Panc1 (cell line): ENCODE results near the gene DDC. TPM values are rescaled to one million over a fixed set of nuclear protein-coding genes. Genes with fewer than 3 reads are reported as not detected.

Experiments used
- ATAC-seq: fragments of 200-7000 bp; cut with Tn5 transposase; 2 replicates; pipeline ENCODE4 v1.9.1; 2020; ENCODE audit warnings: mild to moderate bottlenecking, moderate library complexity
- BruUV-seq: library from RNA; stranded (reverse); fragments of 400-500 nt; replicated peaks from 2 replicates; lab custom pipeline; 2021; lab: Mats Ljungman, UMichigan
- CTCF ChIA-PET: fragments of 300-600 bp; sonication (Branson Sonifier 250); formaldehyde crosslinking; loops from one replicate; lab custom pipeline; 2022; ENCODE audit warnings: antibody characterized with exemption; lab: Charles Lee
- POLR2A ChIA-PET: fragments of 300-600 bp; sonication (Branson Sonifier 250); formaldehyde crosslinking; loops from one replicate; lab custom pipeline; 2022; ENCODE audit warnings: antibody characterized with exemption; lab: Charles Lee
- DNase-seq: peaks from one replicate; pipeline ENCODE4 v3.0.0-alpha.2; 2010; ENCODE audit warnings: low read depth, low spot score
- H3K27ac ChIP-seq: 2 replicates; pipeline ENCODE4 v1.5.1; 2011; ENCODE audit warnings: mild to moderate bottlenecking, low read length, inconsistent platforms
- H3K27me3 ChIP-seq: fragments of 200-500 bp; sonication (Bioruptor generic); 2 replicates; pipeline ENCODE4 v1.6.0; 2014; ENCODE audit warnings: low read length, inconsistent platforms; ENCODE audit not compliant: control insufficient read depth, insufficient read depth
- H3K36me3 ChIP-seq: fragments of 200-500 bp; sonication (Bioruptor generic); 2 replicates; pipeline ENCODE4 v1.5.1; 2014; ENCODE audit warnings: inconsistent platforms, mild to moderate bottlenecking, low read length, moderate library complexity; ENCODE audit not compliant: control insufficient read depth, insufficient read depth
- H3K4me1 ChIP-seq: 2 replicates; pipeline ENCODE4 v1.5.1; 2011; ENCODE audit warnings: inconsistent platforms, mild to moderate bottlenecking, low read length, moderate library complexity; ENCODE audit not compliant: control insufficient read depth, insufficient read depth
- H3K4me3 ChIP-seq, 2 experiments: 2 replicates each; pipeline ENCODE4 v1.5.1; 2011 to 2012; ENCODE audit warnings: low read depth in 2 of 2, low read length in 2 of 2, mild to moderate bottlenecking in 2 of 2, inconsistent platforms in 1 of 2, moderate library complexity in 1 of 2
- H3K9me3 ChIP-seq: fragments of 200-500 bp; sonication (Bioruptor generic); 2 replicates; pipeline ENCODE4 v1.5.1; 2014; ENCODE audit warnings: low read depth, mild to moderate bottlenecking, inconsistent platforms, low read length, moderate library complexity; ENCODE audit not compliant: control insufficient read depth, insufficient read depth
- POLR2AphosphoS5 ChIP-seq: IDR thresholded peaks from 2 replicates; pipeline ENCODE4 v1.6.1; 2012; ENCODE audit warnings: mild to moderate bottlenecking, low read depth, low read length, moderate library complexity
- SIN3A ChIP-seq: IDR thresholded peaks from 2 replicates; pipeline ENCODE4 v1.6.1; 2012; ENCODE audit warnings: low read depth, mild to moderate bottlenecking, low read length, moderate library complexity, borderline replicate concordance; ENCODE audit not compliant: insufficient read depth
- TCF7L2 ChIP-seq: IDR thresholded peaks from 2 replicates; pipeline ENCODE4 v1.6.1; 2011; ENCODE audit warnings: mild to moderate bottlenecking, low read depth, low read length, inconsistent platforms
- in situ Hi-C: cut with HindIII; loops from 2 replicates; pipeline ENCODE4 v1.10.0; 2016; ENCODE audit warnings: low sequenced_read_pairs, low pct_unique_long_range_greater_than_20kb
- intact Hi-C: fragments of 100-400 bp; cut with micrococcal nuclease; formaldehyde crosslinking; loops from one replicate; pipeline ENCODE4 v1.10.0; 2022; ENCODE audit not compliant: unreplicated experiment
- total RNA-seq: library from RNA; stranded (reverse); gene quantifications from one replicate; pipeline ENCODE4 v1.2.1, GENCODE V29; 2021; ENCODE audit not compliant: unreplicated experiment
- TF ChIP-seq, protein P1 (sequence below): fragments of 450-650 bp; IDR thresholded peaks from 2 replicates; pipeline ENCODE4 v1.5.1; 2017; ENCODE audit warnings: mild to moderate bottlenecking
- TF ChIP-seq, protein P2 (sequence below), 2 experiments: IDR thresholded peaks; 2 replicates each; pipeline ENCODE4 v1.6.1; 2011 to 2012; ENCODE audit warnings: low read depth in 2 of 2, control low read depth in 1 of 2, low read length in 1 of 2, mild to moderate bottlenecking in 1 of 2, moderate library complexity in 1 of 2; ENCODE audit not compliant: insufficient read depth in 1 of 2

Gene DDC
- total RNA-seq, 1 experiment from 2014 or later: not detected

DNA sequence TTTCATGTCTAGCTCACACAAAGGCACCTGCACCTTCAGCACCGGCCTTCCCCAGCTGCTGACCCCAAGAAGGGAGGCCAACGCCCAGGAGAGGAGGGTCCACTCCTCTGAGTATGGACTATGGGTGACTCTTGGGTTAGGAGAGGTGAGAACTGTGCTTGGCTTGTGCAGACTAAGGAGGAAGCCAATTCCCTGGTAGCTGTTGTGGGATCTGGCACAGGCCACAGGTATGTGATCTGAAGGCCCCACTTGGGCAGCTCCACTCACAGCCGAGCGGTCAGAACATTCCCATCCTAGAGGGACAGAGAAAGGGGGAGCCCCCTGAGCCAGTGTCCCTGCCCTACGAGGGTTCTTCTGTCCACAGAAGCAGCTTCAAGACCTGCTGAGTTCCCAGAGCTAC lies 62.3 kb downstream of the DDC start:
- in situ Hi-C loops: no loop called here
- ChIA-PET CTCF (no interaction called here), POLR2A (no interaction called here)
- no peaks in the 10 kb centered on the region for H3K36me3 ChIP-seq
- ATAC-seq: no peak; the same call in 1 of the 2 replicates
- H3K9me3 ChIP-seq: no peaks in the 10 kb centered on the region
- intact Hi-C loops: no loop called here
- DNase-seq: no peak
- H3K4me3 ChIP-seq: no peak overlapping the region
- TF ChIP-seq, protein P1, sequence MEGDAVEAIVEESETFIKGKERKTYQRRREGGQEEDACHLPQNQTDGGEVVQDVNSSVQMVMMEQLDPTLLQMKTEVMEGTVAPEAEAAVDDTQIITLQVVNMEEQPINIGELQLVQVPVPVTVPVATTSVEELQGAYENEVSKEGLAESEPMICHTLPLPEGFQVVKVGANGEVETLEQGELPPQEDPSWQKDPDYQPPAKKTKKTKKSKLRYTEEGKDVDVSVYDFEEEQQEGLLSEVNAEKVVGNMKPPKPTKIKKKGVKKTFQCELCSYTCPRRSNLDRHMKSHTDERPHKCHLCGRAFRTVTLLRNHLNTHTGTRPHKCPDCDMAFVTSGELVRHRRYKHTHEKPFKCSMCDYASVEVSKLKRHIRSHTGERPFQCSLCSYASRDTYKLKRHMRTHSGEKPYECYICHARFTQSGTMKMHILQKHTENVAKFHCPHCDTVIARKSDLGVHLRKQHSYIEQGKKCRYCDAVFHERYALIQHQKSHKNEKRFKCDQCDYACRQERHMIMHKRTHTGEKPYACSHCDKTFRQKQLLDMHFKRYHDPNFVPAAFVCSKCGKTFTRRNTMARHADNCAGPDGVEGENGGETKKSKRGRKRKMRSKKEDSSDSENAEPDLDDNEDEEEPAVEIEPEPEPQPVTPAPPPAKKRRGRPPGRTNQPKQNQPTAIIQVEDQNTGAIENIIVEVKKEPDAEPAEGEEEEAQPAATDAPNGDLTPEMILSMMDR: no peak
- TF ChIP-seq POLR2AphosphoS5 (no peak), SIN3A (no peak), TCF7L2 (no peak)
- TF ChIP-seq, protein P2, sequence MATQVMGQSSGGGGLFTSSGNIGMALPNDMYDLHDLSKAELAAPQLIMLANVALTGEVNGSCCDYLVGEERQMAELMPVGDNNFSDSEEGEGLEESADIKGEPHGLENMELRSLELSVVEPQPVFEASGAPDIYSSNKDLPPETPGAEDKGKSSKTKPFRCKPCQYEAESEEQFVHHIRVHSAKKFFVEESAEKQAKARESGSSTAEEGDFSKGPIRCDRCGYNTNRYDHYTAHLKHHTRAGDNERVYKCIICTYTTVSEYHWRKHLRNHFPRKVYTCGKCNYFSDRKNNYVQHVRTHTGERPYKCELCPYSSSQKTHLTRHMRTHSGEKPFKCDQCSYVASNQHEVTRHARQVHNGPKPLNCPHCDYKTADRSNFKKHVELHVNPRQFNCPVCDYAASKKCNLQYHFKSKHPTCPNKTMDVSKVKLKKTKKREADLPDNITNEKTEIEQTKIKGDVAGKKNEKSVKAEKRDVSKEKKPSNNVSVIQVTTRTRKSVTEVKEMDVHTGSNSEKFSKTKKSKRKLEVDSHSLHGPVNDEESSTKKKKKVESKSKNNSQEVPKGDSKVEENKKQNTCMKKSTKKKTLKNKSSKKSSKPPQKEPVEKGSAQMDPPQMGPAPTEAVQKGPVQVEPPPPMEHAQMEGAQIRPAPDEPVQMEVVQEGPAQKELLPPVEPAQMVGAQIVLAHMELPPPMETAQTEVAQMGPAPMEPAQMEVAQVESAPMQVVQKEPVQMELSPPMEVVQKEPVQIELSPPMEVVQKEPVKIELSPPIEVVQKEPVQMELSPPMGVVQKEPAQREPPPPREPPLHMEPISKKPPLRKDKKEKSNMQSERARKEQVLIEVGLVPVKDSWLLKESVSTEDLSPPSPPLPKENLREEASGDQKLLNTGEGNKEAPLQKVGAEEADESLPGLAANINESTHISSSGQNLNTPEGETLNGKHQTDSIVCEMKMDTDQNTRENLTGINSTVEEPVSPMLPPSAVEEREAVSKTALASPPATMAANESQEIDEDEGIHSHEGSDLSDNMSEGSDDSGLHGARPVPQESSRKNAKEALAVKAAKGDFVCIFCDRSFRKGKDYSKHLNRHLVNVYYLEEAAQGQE (IDR thresholded peaks at IDR 0.05; ENCODE audit: insufficient read depth in 1 of 2, low read depth in 2 of 2, low read length in 1 of 2): no peak
- H3K27ac ChIP-seq: no peak overlapping the region
- BruUV-seq: no TSS peak
- H3K4me1 ChIP-seq: no peaks in the 10 kb centered on the region
- H3K27me3 ChIP-seq: peaks cover 5% of the 10 kb centered on the region

DNA sequence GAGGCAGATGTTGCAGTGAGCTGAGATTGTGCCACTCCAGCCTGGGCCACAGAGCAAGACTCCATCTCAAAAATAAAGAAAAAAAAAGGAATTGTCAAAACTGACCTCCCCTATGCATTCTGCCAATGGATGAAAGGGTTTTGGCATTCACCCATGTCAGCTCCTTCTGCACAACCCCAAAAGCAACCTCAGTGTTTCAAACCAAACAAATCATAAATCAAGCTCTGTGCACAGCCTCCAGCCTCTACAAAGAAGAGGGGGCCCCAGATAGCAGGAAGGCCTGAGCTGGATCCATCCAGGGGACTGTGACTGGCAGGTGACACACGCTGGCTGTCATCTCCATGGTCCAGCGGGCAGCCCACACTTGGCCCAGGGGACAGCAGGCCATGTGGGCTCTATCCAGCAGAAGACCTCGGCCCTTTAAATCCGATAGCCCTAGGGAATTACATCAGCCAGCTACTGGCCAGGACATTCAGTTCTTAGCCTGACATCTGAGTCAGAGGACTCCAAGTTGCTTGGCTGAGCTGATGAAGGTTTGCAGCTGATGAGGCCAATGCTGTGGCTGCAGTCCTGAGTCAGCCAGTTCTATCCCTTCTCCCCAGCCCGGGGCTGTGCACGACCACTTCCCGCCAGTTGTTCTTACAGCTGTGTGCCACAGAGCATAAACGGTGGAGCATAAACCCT lies 63.1 kb downstream of the DDC start:
- CTCF ChIA-PET: no interaction called here
- Histone ChIP-seq H3K4me3 (no peak overlapping the region), H3K27ac (no peak overlapping the region), H3K36me3 (no peaks in the 10 kb centered on the region), H3K27me3 (peaks cover 11% of the 10 kb centered on the region), H3K9me3 (no peaks in the 10 kb centered on the region), H3K4me1 (no peaks in the 10 kb centered on the region)
- in situ Hi-C loops (no loop called here), intact Hi-C loops (no loop called here)
- DNase-seq (no peak), ATAC-seq (peak; percentile 31; the same call in 1 of the 2 replicates)
- BruUV-seq: no TSS peak
- TF ChIP-seq, protein P2 (IDR thresholded peaks at IDR 0.05; ENCODE audit: insufficient read depth in 1 of 2, low read depth in 2 of 2, low read length in 1 of 2): no peak
- TF ChIP-seq TCF7L2 (no peak), POLR2AphosphoS5 (no peak), SIN3A (no peak)
- TF ChIP-seq, protein P1: no peak
- POLR2A ChIA-PET: no interaction called here
